Measurements from ENCODE around the gene ATAD1. TPM values are rescaled to one million over a fixed set of nuclear protein-coding genes. Genes with fewer than 3 reads are reported as not detected.
A peak's percentile ranks its signal among the peaks of the same experiment; 100 is the strongest.
"Not testable (repeated sequence)": the region's sequence is repeated elsewhere in the genome, so short reads cannot be mapped to it uniquely, and the experiment has no call there.

Gene ATAD1
- total RNA-seq, 1 experiment from 2014 or later = 15.7 TPM

DNA sequence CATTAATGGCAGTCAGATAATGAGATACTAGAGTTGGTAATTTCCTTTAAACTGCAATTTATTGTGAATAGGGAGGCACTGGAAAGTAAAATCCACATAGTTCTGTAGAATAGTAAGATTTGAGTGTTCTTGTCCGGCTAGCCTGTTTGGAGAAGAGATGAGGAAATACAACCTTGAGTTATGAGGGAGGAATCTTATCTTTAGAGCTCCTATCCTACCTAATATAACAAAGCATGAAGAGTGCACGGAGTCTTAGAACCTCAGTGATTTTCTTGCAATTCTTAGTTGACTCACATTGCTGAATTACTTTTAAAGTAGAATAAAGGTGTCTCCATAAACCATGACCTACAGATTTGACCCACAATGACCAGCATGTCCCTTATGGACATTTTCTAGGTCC lies 73.4 kb downstream of the ATAD1 start:
- ChIA-PET CTCF (no interaction called here), POLR2A (ENCODE audit: unreplicated experiment) (no interaction called here)
- H3K9me2 ChIP-seq (replicated peaks; ENCODE audit: low read length) = no peaks in the 10 kb centered on the region
- no peaks in the 10 kb centered on the region for H3K79me2 ChIP-seq (ENCODE audit: low read length)
- H4K20me1 ChIP-seq (ENCODE audit: low read length) = no peaks in the 10 kb centered on the region
- peaks cover 13% of the 10 kb centered on the region for H3K4me1 ChIP-seq (ENCODE audit: insufficient read depth, low read length)
- no peaks in the 10 kb centered on the region for H3K36me3 ChIP-seq (ENCODE audit: low read depth, low read length)
- H2AFZ ChIP-seq (ENCODE audit: low read length) = no peak overlapping the region
- H3K27me3 ChIP-seq (ENCODE audit: low read length) = no peaks in the 10 kb centered on the region
- H3K4me3 ChIP-seq (ENCODE audit: low read length) = no peak overlapping the region
- H3K9ac ChIP-seq (ENCODE audit: low read length) = no peak overlapping the region
- intact Hi-C loops (cut with micrococcal nuclease) = no loop called here
- no peak for TF ChIP-seq EZH2phosphoT487 (IDR thresholded peaks at IDR 0.05; ENCODE audit: borderline replicate concordance, low read length)
- no peak for TF ChIP-seq EZH2 (IDR thresholded peaks at IDR 0.05; ENCODE audit: low read length, unreplicated experiment)
- TF ChIP-seq, protein P1, sequence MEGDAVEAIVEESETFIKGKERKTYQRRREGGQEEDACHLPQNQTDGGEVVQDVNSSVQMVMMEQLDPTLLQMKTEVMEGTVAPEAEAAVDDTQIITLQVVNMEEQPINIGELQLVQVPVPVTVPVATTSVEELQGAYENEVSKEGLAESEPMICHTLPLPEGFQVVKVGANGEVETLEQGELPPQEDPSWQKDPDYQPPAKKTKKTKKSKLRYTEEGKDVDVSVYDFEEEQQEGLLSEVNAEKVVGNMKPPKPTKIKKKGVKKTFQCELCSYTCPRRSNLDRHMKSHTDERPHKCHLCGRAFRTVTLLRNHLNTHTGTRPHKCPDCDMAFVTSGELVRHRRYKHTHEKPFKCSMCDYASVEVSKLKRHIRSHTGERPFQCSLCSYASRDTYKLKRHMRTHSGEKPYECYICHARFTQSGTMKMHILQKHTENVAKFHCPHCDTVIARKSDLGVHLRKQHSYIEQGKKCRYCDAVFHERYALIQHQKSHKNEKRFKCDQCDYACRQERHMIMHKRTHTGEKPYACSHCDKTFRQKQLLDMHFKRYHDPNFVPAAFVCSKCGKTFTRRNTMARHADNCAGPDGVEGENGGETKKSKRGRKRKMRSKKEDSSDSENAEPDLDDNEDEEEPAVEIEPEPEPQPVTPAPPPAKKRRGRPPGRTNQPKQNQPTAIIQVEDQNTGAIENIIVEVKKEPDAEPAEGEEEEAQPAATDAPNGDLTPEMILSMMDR (conservative IDR thresholded peaks at IDR 0.05; ENCODE audit: low read depth, low read length) = no peak
- no peak for ATAC-seq
- no peak overlapping the region for H3K27ac ChIP-seq (ENCODE audit: low read length)
- no TSS peak for BruUV-seq (replicated peaks)
- H3F3A ChIP-seq (ENCODE audit: low read length, unreplicated experiment) = no peaks in the 10 kb centered on the region
- DNase-seq = no peak
- no peaks in the 10 kb centered on the region for H3K9me3 ChIP-seq (ENCODE audit: low read length)
- no peak overlapping the region for H3K4me2 ChIP-seq (ENCODE audit: low read length)

DNA sequence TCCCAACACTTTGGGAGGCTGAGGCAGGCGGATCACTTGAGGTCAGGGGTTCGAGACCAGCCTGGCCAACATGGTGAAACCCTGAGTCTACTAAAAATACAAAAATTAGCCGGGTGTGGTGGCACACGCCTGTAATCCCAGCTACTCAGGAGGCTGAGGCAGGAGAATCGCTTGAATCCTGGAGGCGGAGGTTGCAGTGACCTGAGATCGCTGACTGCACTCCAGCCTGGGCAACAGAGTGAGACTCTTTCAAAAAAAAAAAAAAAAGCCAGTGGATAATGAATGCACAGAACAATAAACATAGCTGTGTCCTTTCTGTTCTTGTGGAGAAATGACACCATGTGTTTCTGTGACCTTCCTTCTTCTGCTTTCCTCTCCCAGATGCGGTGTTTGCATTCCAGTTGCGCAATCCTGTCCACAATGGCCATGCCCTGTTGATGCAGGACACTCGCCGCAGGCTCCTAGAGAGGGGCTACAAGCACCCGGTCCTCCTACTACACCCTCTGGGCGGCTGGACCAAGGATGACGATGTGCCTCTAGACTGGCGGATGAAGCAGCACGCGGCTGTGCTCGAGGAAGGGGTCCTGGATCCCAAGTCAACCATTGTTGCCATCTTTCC lies 74.9 kb downstream of the ATAD1 start:
- H3F3A ChIP-seq (ENCODE audit: low read length, unreplicated experiment); DNase-seq; H3K27ac ChIP-seq (ENCODE audit: low read length); H3K9me2 ChIP-seq (replicated peaks; ENCODE audit: low read length); BruUV-seq (replicated peaks); CTCF ChIA-PET; H2AFZ ChIP-seq (ENCODE audit: low read length); ATAC-seq; H3K79me2 ChIP-seq (ENCODE audit: low read length); H3K36me3 ChIP-seq (ENCODE audit: low read depth, low read length); H4K20me1 ChIP-seq (ENCODE audit: low read length); H3K9me3 ChIP-seq (ENCODE audit: low read length); intact Hi-C loops (cut with micrococcal nuclease); H3K4me2 ChIP-seq (ENCODE audit: low read length); H3K4me3 ChIP-seq (ENCODE audit: low read length); H3K9ac ChIP-seq (ENCODE audit: low read length); H3K27me3 ChIP-seq (ENCODE audit: low read length): not testable (repeated sequence)
- POLR2A ChIA-PET (ENCODE audit: unreplicated experiment) = interaction anchor here (0.6 kb wide), 1 partner anchor 1216 kb away, joined by 3 read pairs; no protein-coding TSS in a partner anchor
- peaks cover 14% of the 10 kb centered on the region for H3K4me1 ChIP-seq (ENCODE audit: insufficient read depth, low read length)

DNA sequence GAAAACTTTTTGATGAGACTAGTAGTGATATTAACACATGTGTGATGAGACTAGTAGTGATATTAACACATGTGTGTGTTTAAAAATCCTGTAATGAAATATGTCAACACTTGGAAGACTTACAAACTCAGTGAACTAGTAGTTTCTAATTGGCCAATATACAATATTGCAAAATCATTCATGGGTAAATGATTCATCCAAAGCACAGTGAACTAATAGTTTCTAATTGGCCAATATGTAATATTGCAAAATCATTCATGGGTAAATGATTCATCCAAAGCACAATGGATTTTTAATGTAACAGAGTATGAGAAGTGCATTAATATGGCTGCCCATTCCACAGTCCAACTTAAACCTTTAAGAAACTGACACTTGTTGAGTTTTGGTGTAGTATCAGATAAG lies 77.8 kb downstream of the ATAD1 start:
- Histone ChIP-seq H3K4me1 (ENCODE audit: insufficient read depth, low read length) (peaks cover 14% of the 10 kb centered on the region), H3K27me3 (ENCODE audit: low read length) (no peaks in the 10 kb centered on the region), H3K36me3 (ENCODE audit: low read depth, low read length) (no peaks in the 10 kb centered on the region), H3K9me3 (ENCODE audit: low read length) (no peaks in the 10 kb centered on the region), H3F3A (ENCODE audit: low read length, unreplicated experiment) (no peaks in the 10 kb centered on the region), H3K9me2 (replicated peaks; ENCODE audit: low read length) (no peaks in the 10 kb centered on the region), H2AFZ (ENCODE audit: low read length) (no peak overlapping the region), H4K20me1 (ENCODE audit: low read length) (no peaks in the 10 kb centered on the region), H3K27ac (ENCODE audit: low read length) (peak overlapping the region; percentile 23; the same call in 1 of the 2 replicates), H3K79me2 (ENCODE audit: low read length) (no peaks in the 10 kb centered on the region), H3K9ac (ENCODE audit: low read length) (no peak overlapping the region), H3K4me3 (ENCODE audit: low read length) (no peak overlapping the region), H3K4me2 (ENCODE audit: low read length) (peak overlapping the region; percentile 31; the same call in 1 of the 2 replicates)
- TF ChIP-seq EZH2 (IDR thresholded peaks at IDR 0.05; ENCODE audit: low read length, unreplicated experiment) (no peak), EZH2phosphoT487 (IDR thresholded peaks at IDR 0.05; ENCODE audit: borderline replicate concordance, low read length) (no peak)
- TF ChIP-seq, protein P1 (conservative IDR thresholded peaks at IDR 0.05; ENCODE audit: low read depth, low read length) = no peak
- ATAC-seq (no peak), DNase-seq (peak; percentile 69)
- POLR2A ChIA-PET (ENCODE audit: unreplicated experiment) = interaction anchor here (0.6 kb wide), 1 partner anchor 1909 kb away, joined by 4 read pairs; no protein-coding TSS in a partner anchor
- CTCF ChIA-PET = no interaction called here
- no TSS peak for BruUV-seq (replicated peaks)
- intact Hi-C loops (cut with micrococcal nuclease) = no loop called here

All from PC-3 (cell line).